ENCODE results near the gene OR10AG1. TPM values are rescaled to one million over a fixed set of nuclear protein-coding genes. Genes with fewer than 3 reads are reported as not detected.

OR10AG1 gene
- total and polyA plus RNA-seq, 2 of the 8 experiments (the other 6 are each of a cell fraction or from before 2014, with no cell fraction given), result not detected

GRCh38 chr11:55936300-55936699, 33.4 kb downstream of the OR10AG1 start, which contains the start of gene OR5I1:
Gene OR5I1, minus strand, starts transcription at chr11:55936400. Its CDS starts 0 bp downstream, at chr11:55936400.
- POLR2A ChIA-PET (ENCODE audit: partially characterized antibody), result no interaction called here
- DNase-seq (ENCODE audit: low read depth in 1 of 2, low spot score in 2 of 2), result no peak

More at GRCh38 chr11:55936300-55936699, 33.4 kb downstream of the OR10AG1 start, which contains the start of gene OR5I1:
- H3K27me3 ChIP-seq (replicated peaks in 1 of 4; ENCODE audit: control insufficient read depth in 3 of 4, extremely low read depth in 1 of 4, insufficient read depth in 3 of 4, low read length in 3 of 4), result no peaks in the 10 kb centered on the region
- H3K4me2 ChIP-seq (ENCODE audit: insufficient read depth in 1 of 2, low read depth in 2 of 2, low read length in 2 of 2), result no peak within 1 kb of the TSS
- H3K79me2 ChIP-seq (ENCODE audit: control insufficient read depth in 1 of 2, insufficient read depth in 2 of 2, low read length in 2 of 2), result no peaks in the 10 kb centered on the region
- no peak within 1 kb of the TSS for H3K14ac ChIP-seq (ENCODE audit: insufficient read length)
- H4K20me1 ChIP-seq (replicated peaks in 1 of 2; ENCODE audit: control insufficient read depth in 1 of 2, insufficient read depth in 2 of 2, low read length in 2 of 2), result no peaks in the 10 kb centered on the region
- no peak within 1 kb of the TSS for H2BK20ac ChIP-seq (ENCODE audit: low read length)
- no peak within 1 kb of the TSS for H3K18ac ChIP-seq (ENCODE audit: extremely low read depth, low read length)
- H3K79me1 ChIP-seq (ENCODE audit: low read depth, low read length), result no peaks in the 10 kb centered on the region
- FAIRE-seq, result no peak
- H2AFZ ChIP-seq (ENCODE audit: low read length), result no peak within 1 kb of the TSS
- H3K9me3 ChIP-seq (ENCODE audit: insufficient read depth in 2 of 2, low read depth in 1 of 2, low read length in 1 of 2), result no peaks in the 10 kb centered on the region; a peak in 1 of 4 replicates
- H4K8ac ChIP-seq (ENCODE audit: extremely low read depth, insufficient read depth, low read length), result no peak within 1 kb of the TSS
- H2BK12ac ChIP-seq (ENCODE audit: low read depth, low read length), result no peak within 1 kb of the TSS
- CTCF ChIA-PET (ENCODE audit: partially characterized antibody), result no interaction called here
- no peaks in the 10 kb centered on the region for H3K23me2 ChIP-seq (ENCODE audit: low read depth, low read length)
- TF ChIP-seq SIN3A (conservative IDR thresholded peaks at IDR 0.05 in 1 of 2, IDR thresholded peaks at IDR 0.05 in 1 of 2; ENCODE audit: low read depth in 1 of 2, low read length in 2 of 2), result no peak
- no peak for TF ChIP-seq PHF8 (conservative IDR thresholded peaks at IDR 0.05; ENCODE audit: low read depth, low read length)
- TF ChIP-seq SRF (IDR thresholded peaks at IDR 0.05; ENCODE audit: low read depth, low read length), result no peak
- no peak for TF ChIP-seq RXRA (IDR thresholded peaks at IDR 0.05; ENCODE audit: insufficient read depth, low read depth, low read length)
- TF ChIP-seq, protein P1, sequence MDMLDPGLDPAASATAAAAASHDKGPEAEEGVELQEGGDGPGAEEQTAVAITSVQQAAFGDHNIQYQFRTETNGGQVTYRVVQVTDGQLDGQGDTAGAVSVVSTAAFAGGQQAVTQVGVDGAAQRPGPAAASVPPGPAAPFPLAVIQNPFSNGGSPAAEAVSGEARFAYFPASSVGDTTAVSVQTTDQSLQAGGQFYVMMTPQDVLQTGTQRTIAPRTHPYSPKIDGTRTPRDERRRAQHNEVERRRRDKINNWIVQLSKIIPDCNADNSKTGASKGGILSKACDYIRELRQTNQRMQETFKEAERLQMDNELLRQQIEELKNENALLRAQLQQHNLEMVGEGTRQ (IDR thresholded peaks at IDR 0.05; ENCODE audit: low read length), result no peak
- no peak for TF ChIP-seq SIX5 (IDR thresholded peaks at IDR 0.05; ENCODE audit: low read depth, low read length)
- H3K23ac ChIP-seq (ENCODE audit: insufficient read length), result no peak within 1 kb of the TSS
- H4K5ac ChIP-seq (ENCODE audit: insufficient read length, low read depth, low read length), result no peak within 1 kb of the TSS
- no peak within 1 kb of the TSS for H3K4me3 ChIP-seq (ENCODE audit: extremely low read depth in 1 of 4, insufficient read depth in 2 of 4, low read depth in 3 of 4, low read length in 4 of 4)
- WGBS, 2 experiments (ENCODE audit: extremely low coverage in 1 of 2, insufficient coverage in 1 of 2, insufficient read length in 1 of 2, insufficient replicate concordance in 2 of 2, low coverage in 1 of 2, low lambda C conversion rate in 2 of 2, missing lambda C conversion rate in 1 of 2), result 90% methylated on average over 2 of the region's 2 CpGs; no CpG with 5 or more reads in 1 of the 2 experiments
- no peak within 1 kb of the TSS for H2BK15ac ChIP-seq (ENCODE audit: low read length)
- H3K36me3 ChIP-seq (ENCODE audit: control insufficient read depth in 2 of 4, insufficient read depth in 4 of 4, low read length in 3 of 4), result no peaks in the 10 kb centered on the region
- H3K4ac ChIP-seq (replicated peaks; ENCODE audit: insufficient read length, low read depth, low read length), result no peak within 1 kb of the TSS
- H4K91ac ChIP-seq (replicated peaks; ENCODE audit: insufficient read length, low read length), result no peak within 1 kb of the TSS
- H2BK5ac ChIP-seq (ENCODE audit: low read depth, low read length), result no peak within 1 kb of the TSS
- no peak within 1 kb of the TSS for H2BK120ac ChIP-seq (replicated peaks; ENCODE audit: low read depth, low read length)
- H3K4me1 ChIP-seq (replicated peaks in 1 of 4; ENCODE audit: control insufficient read depth in 3 of 4, insufficient read depth in 4 of 4, low read length in 3 of 4), result no peaks in the 10 kb centered on the region
- no peak within 1 kb of the TSS for H3K27ac ChIP-seq (ENCODE audit: low read depth, low read length)
- H3K9ac ChIP-seq (replicated peaks in 1 of 4; ENCODE audit: extremely low read depth in 1 of 4, low read depth in 3 of 4, low read length in 3 of 4), result no peak within 1 kb of the TSS
- H3K56ac ChIP-seq (replicated peaks; ENCODE audit: insufficient read length, low read depth, low read length), result no peak within 1 kb of the TSS
- H2AK5ac ChIP-seq (ENCODE audit: low read depth, low read length), result no peak within 1 kb of the TSS

All from H1 (cell line).